ENCODE data around the gene HINT1. TPM values are rescaled to one million over a fixed set of nuclear protein-coding genes. Genes with fewer than 3 reads are reported as not detected.

The HINT1 gene
- total RNA-seq, 1 donor from 2014 or later, result 206 TPM

GRCh38 chr5:131163276-131164119 lies 1.6 kb downstream of the HINT1 start:
- no peak for DNase-seq (ENCODE audit: extremely low spot score, unreplicated experiment)
- H3K27me3 Mint-ChIP-seq, result no peaks in the 10 kb centered on the region
- H3K27ac Mint-ChIP-seq, result peak overlapping the region; percentile 91
- H3K36me3 Mint-ChIP-seq, result peaks cover 35% of the 10 kb centered on the region
- H3K9me3 Mint-ChIP-seq, result no peaks in the 10 kb centered on the region
- TF ChIP-seq CTCF (conservative IDR thresholded peaks at IDR 0.05), result no peak
- H3K4me1 Mint-ChIP-seq (ENCODE audit: unreplicated experiment), result peaks cover 11% of the 10 kb centered on the region
- H3K4me3 Mint-ChIP-seq, result peak overlapping the region; percentile 95

- peaks cover 41% of the 10 kb centered on the region for H3K36me3 Mint-ChIP-seq
- no peak overlapping the region for H3K27ac Mint-ChIP-seq
- H3K9me3 Mint-ChIP-seq, result no peaks in the 10 kb centered on the region
- H3K27me3 Mint-ChIP-seq, result no peaks in the 10 kb centered on the region
- no peak for DNase-seq (ENCODE audit: extremely low spot score, unreplicated experiment)
- H3K4me3 Mint-ChIP-seq, result no peak overlapping the region
- no peak for TF ChIP-seq CTCF (conservative IDR thresholded peaks at IDR 0.05)
- peaks cover 6% of the 10 kb centered on the region for H3K4me1 Mint-ChIP-seq (ENCODE audit: unreplicated experiment)
These were observed 4.9 kb downstream of the HINT1 start for GRCh38 chr5:131160134-131160533.

- H3K27me3 Mint-ChIP-seq, result no peaks in the 10 kb centered on the region
- peaks cover 30% of the 10 kb centered on the region for H3K36me3 Mint-ChIP-seq
- H3K4me3 Mint-ChIP-seq, result no peak overlapping the region
- TF ChIP-seq CTCF (conservative IDR thresholded peaks at IDR 0.05), result no peak
- DNase-seq (ENCODE audit: extremely low spot score, unreplicated experiment), result no peak
- no peak overlapping the region for H3K27ac Mint-ChIP-seq
- no peaks in the 10 kb centered on the region for H3K4me1 Mint-ChIP-seq (ENCODE audit: unreplicated experiment)
- no peaks in the 10 kb centered on the region for H3K9me3 Mint-ChIP-seq
These were observed 8.1 kb downstream of the HINT1 start for GRCh38 chr5:131156957-131157356.

GRCh38 chr5:131156385-131156784 lies 8.7 kb downstream of the HINT1 start:
- H3K27me3 Mint-ChIP-seq, result no peaks in the 10 kb centered on the region
- H3K4me3 Mint-ChIP-seq, result no peak overlapping the region
- no peak for DNase-seq (ENCODE audit: extremely low spot score, unreplicated experiment)
- H3K9me3 Mint-ChIP-seq, result no peaks in the 10 kb centered on the region
- no peaks in the 10 kb centered on the region for H3K4me1 Mint-ChIP-seq (ENCODE audit: unreplicated experiment)
- no peak for TF ChIP-seq CTCF (conservative IDR thresholded peaks at IDR 0.05)
- H3K27ac Mint-ChIP-seq, result no peak overlapping the region
- H3K36me3 Mint-ChIP-seq, result peaks cover 25% of the 10 kb centered on the region

GRCh38 chr5:131151216-131151615 lies 13.8 kb downstream of the HINT1 start:
- H3K36me3 Mint-ChIP-seq, result no peaks in the 10 kb centered on the region
- peak overlapping the region; percentile 10 for H3K27ac Mint-ChIP-seq
- no peaks in the 10 kb centered on the region for H3K9me3 Mint-ChIP-seq
- H3K4me3 Mint-ChIP-seq, result no peak overlapping the region
- H3K4me1 Mint-ChIP-seq (ENCODE audit: unreplicated experiment), result peaks cover 4% of the 10 kb centered on the region
- no peak for TF ChIP-seq CTCF (conservative IDR thresholded peaks at IDR 0.05)
- no peak for DNase-seq (ENCODE audit: extremely low spot score, unreplicated experiment)
- no peaks in the 10 kb centered on the region for H3K27me3 Mint-ChIP-seq

All from type B pancreatic cell (in vitro differentiated cells).